HG03521 (cell line): ENCODE data around the gene HTT.

Experiments
- ATAC-seq: cut with Tn5 transposase; IDR thresholded peaks from one replicate; pipeline ENCODE4 v1.9.1; 2021; ENCODE audit warnings: mild to moderate bottlenecking, moderate library complexity; ENCODE audit not compliant: unreplicated experiment

The HTT gene

GRCh38 chr4:3257556-3258482 lies 183.3 kb downstream of the HTT start:
- ATAC-seq, result no peak

GRCh38 chr4:3261411-3262207 lies 187.1 kb downstream of the HTT start:
- no peak for ATAC-seq

DNA sequence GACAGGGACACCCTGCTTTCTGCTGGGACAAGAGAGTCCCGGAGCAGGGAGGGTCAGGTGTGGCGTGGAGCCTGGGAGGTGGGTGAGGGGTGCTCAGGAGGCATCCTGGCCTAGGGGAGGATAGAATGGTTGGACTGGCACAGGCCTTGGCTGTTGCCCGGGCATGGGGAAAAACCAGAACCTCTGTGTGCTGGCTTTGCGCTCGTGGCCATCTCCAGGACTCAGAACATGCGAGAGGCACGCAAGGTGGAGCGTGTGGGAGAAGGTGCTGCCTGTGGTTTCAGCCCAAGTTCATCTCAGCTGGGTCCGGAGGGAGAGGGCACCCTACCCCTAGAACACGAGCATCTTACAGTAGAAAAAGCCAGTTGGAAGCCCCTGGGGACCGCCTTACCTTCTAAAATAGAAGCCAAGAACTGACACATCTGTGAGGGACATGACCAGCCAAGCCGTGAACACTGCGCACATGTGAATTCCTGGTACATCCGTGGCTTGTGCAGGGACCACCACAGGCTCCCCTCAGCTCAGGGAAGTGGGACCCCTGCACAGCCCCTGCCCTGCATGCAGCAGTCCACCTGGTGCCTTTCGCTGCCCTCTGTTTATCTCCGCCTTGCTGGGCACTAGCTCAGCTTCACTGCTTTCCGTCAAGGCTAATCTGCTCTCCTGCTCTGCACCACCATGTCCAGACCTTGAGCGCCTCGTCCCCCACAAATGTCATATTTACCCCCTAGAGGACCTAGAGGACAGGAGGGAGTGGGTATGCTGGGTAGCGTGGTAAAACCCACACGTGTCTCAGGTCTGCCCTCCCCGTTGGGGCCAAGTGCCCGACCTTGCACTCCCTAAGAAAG lies 187.9 kb downstream of the HTT start:
- ATAC-seq, result no peak

GRCh38 chr4:3263053-3263875 lies 188.8 kb downstream of the HTT start:
- ATAC-seq, result no peak

- no peak for ATAC-seq
These were observed 189.4 kb downstream of the HTT start for GRCh38 chr4:3263876-3264193.

- ATAC-seq, result no peak
These were observed 191.6 kb downstream of the HTT start for GRCh38 chr4:3266076-3266475.

- no peak for ATAC-seq
These were observed 193.3 kb downstream of the HTT start for GRCh38 chr4:3267576-3268394.

- no peak for ATAC-seq
These were observed 194.1 kb downstream of the HTT start for GRCh38 chr4:3268395-3269104.

GRCh38 chr4:3269105-3269927 lies 194.8 kb downstream of the HTT start:
- ATAC-seq, result no peak

- ATAC-seq, result no peak
These were observed 195.6 kb downstream of the HTT start for GRCh38 chr4:3269991-3270611.

DNA sequence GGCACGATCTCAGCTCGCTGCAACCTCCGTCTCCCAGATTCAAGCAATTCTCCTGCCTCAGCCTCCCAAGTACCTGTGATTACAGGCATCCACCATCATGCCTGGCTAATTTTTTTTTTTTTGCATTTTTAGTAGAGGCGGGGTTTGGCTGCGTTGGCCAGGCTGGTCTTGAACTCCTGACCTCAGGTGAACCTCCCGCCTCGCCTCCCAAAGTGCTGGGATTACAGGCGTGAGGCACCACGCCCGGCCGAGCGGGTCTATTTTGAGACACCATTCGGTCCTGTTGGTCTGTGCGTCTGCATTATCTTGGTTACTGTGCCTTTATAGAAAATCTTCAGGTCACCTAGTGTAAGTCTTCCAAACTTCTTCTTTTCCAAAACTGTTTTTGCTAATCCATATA lies 196.7 kb downstream of the HTT start:
- ATAC-seq, result no peak

DNA sequence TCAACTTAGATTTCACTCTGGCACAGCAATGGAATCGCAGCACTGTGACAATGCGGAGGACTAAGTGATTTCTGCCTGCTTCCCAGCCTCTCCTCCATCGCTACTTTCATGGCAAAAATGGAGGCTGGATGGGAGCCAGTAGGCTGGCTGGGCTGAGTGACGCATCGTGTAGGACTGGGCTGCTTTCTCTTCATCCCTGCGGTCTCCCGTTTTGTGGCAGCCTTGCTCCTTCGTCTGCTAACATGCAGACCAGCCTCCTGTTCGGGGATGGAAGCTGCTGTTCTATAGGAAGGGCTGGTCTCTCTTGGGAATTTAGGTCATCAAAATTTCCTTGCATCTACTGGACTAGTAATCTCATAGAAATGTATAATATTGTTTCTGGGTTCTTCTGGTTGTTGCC lies 202.5 kb downstream of the HTT start:
- ATAC-seq, result no peak

GRCh38 chr4:3280466-3280865 lies 206.0 kb downstream of the HTT start:
- no peak for ATAC-seq

DNA sequence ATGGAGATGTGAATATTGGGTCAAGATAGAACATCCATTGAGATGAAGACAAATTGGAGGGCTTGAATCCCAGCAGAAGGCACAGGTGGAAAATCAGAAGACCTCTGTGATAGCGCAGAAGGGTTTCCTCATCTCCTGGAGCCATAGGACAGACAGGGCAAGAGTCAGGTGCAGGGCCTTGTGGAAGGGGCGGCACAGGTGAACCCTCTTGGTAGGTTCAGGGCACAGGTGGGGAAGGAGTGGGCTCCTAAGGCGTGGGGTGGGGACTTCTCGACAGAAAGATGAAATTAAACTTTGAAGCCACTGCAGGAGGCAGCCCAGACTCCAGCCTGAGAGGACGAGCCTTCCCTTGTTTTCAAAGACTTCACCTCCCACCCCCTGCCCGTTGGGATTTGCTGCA lies 209.0 kb downstream of the HTT start:
- no peak for ATAC-seq

GRCh38 chr4:3283916-3284315 lies 209.4 kb downstream of the HTT start:
- no peak for ATAC-seq

GRCh38 chr4:3284734-3285557 lies 210.5 kb downstream of the HTT start:
- no peak for ATAC-seq
